ENCODE measurements around the gene NRCAM.
A peak's percentile ranks its signal among the peaks of the same experiment; 100 is the strongest.
"Not testable (repeated sequence)": the region's sequence is repeated elsewhere in the genome, so short reads cannot be mapped to it uniquely, and the experiment has no call there.

Gene NRCAM

DNA sequence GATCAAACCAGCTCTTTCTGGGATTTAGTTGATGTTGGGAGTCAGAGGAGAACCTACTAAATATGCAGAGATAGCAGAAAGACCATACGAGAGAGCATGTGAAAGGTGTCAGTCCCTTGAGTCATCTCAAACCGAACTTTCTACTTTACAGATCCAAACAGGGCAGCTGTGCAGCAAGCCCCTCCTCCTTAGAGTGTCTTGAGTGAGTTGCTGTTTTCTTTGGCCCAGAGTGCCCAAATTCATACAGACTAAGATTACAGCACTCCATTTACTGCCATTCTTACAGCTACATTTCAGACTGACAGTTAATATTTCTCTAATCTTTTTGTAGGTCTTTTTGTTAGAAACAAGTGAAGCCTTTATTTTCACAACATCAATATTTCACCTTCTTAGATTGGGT lies 53.4 kb downstream of the NRCAM start:
- DNase-seq (ENCODE audit: low spot score) = no peak

GRCh38 chr7:108396080-108396479 lies 60.2 kb downstream of the NRCAM start:
- no peak for DNase-seq (ENCODE audit: low spot score)

GRCh38 chr7:108395426-108395825 lies 60.8 kb downstream of the NRCAM start:
- DNase-seq (ENCODE audit: low spot score) = no peak

DNA sequence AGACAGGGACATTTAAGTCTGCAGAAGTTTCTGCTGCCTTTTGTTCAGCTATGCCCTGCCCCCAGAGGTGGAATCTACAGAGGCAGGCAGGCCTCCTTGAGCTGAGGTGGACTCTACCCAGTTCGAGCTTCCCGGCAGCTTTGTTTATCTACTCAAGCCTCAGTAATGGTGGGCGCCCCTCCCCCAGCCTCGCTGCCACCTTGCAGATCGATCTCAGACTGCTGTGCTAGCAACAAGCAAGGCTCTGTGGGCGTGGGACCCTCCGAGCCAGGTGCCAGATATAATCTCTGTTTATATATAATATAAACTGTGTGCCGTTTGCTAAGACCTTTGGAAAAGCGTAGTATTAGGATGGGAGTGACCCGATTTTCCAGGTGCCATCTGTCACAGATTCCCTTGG lies 63.1 kb downstream of the NRCAM start:
- DNase-seq (ENCODE audit: low spot score) = not testable (repeated sequence)

DNA sequence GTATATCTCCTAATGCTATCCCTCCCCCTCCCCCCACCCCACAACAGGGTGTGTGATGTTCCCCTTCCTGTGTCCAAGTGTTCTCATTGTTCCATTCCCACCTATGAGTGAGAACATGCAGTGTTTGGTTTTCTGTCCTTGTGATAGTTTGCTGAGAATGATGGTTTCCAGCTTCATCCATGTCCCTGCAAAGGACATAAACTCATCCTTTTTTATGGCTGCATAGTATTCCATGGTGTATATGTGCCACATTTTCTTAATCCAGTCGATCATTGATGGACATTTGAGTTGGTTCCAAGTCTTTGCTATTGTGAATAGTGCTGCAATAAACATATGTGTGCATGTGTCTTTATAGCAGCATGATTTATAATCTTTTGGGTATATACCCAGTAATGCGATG lies 68.5 kb downstream of the NRCAM start:
- not testable (repeated sequence) for DNase-seq (ENCODE audit: low spot score)

DNA sequence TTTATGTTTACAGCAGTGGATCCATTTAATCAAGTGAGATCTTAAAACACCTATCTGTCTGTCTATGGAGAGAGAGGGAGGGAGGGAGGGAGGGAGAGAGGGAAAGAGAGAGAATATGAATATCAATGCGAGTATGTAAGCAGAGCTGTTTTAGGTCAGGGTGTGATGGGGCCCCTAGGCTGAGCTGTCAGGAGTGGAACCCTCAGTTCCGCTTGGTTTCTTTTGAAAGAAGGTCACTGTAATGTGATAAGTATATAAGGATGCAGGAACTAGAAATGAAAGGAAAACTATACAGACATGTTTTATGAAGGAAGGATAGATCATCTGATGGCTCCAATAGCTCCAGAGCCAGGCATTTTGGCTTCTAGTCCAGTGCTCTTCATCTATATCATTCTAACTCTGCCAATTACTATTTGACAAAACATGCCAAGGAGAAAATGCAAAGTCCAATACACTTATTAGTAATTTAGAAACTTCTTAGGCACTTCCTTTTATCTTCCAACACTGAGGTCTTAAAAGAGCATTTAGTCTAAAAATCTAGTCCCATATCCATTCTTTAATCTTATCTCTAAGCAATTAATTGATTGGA lies 70.3 kb downstream of the NRCAM start:
- no peak for DNase-seq (ENCODE audit: low spot score)

- no peak for DNase-seq (ENCODE audit: low spot score)
Measured at GRCh38 chr7:108384716-108385483, 71.3 kb downstream of the NRCAM start.

- no peak for DNase-seq (ENCODE audit: low spot score)
Measured at GRCh38 chr7:108382932-108383331, 73.3 kb downstream of the NRCAM start.

DNA sequence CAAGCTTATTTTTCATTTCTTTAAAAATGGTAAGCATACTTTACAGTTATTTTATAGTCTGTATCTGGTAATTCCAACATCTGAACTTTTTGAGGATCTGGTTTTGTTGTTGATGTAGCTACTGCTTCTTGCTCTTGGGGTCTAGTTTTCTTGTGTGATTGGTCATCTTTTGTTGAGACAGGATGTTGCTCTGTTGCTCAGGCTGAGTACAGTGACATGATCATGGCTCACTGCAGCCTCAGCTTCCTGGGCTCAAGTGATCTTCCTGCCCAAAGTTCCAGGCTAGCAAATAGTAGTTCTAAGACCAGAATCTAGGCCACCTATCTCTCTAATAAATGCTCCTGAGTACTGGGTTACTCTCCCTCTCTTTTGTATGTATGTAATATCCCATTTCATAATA lies 75.7 kb downstream of the NRCAM start:
- DNase-seq (ENCODE audit: low spot score) = peak; percentile 66

DNA sequence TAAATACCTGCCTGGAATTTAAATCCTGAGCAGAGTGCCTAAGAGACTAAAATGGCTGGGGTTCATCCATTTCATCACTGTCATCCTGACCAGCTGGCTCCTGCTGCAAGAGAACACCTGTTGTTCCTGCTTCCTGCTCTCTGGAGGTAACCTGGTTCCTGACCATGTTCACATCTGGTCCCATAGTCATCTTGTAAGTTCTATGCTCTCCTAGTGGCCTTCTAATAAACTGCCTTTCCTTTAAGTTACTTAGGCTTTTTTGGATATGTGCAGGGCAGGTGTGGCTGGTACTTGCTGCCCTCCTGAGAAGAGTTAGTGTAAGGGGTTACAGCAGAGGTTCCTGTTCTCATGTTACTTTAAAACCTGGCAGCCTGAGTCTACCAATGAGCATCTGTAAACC lies 80.0 kb downstream of the NRCAM start:
- no peak for DNase-seq (ENCODE audit: low spot score)

- DNase-seq (ENCODE audit: low spot score) = no peak
Measured at GRCh38 chr7:108375668-108376067, 80.6 kb downstream of the NRCAM start.

GRCh38 chr7:108374899-108375298 lies 81.3 kb downstream of the NRCAM start:
- DNase-seq (ENCODE audit: low spot score) = no peak

DNA sequence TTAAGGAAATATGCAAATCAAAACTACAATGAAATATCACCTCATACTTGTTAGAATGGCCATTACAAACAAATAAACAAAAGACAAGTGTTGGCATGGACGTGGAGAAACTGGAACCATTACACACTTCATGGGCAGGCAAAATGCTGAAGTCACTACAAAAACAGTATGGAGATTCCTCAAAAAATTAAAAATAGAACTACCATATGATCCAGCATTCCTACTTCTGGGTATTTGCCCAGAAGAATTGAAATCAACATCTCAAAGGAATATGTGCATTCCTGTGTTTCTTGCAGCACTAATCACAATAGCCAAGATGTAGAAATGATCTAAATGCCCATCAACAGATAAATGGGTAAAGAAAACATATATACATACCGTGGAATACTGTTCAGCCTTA lies 83.6 kb downstream of the NRCAM start:
- DNase-seq (ENCODE audit: low spot score) = no peak

DNA sequence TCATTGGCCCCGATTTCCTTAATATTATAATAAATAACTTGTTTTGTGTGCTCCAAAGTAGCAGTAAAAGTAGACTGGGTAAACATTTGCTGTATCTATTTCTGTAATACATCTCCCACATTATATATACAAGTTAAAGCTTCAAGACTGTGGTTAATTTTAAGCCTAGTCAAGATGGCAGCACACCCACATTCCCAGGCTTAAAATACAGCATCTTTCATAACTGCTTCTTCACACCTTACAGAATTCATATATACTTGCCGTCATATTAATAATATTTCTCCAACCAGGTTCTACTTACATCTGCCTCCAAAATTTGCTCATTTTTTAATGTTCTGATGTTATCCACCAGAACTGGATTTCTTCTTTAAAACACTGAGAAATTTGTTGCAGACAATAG lies 85.6 kb downstream of the NRCAM start:
- DNase-seq (ENCODE audit: low spot score) = no peak

DNA sequence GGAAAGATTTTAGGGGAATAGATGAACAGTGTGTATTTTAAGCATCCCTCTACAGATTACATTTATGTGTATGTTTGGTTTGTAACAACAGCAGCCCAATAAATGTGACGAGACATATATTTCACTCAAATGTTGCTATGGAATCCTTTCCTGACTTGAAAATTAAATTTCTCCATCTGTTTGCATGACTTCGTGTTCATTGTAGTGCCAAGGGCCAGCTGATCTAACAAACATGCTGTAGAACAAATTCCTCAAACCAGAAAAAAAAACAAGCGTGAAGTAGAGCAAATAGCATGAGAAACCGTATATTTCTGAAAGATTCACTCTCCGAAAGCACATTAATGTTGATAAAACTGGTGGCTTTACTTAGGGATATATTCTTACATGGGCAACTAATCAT lies 87.8 kb downstream of the NRCAM start:
- no peak for DNase-seq (ENCODE audit: low spot score)

DNA sequence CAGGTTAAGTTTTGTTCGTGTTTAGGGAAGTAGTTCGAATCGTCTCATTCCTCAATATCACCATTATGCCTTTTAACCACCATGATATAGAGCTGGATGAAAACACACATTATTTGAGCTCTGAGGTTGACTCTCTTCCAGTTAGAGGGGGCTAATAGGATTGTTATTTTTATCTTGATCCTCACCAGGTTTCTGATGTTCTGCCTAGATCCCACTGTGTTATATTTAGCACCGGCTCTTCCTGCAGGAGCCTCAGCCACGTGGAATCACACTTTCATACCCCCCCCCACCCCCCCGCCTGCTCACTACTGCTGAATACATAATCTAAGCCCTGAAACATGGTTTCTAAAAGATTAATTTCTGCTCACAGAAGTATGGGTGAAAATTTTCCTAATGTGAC lies 88.3 kb downstream of the NRCAM start:
- no peak for DNase-seq (ENCODE audit: low spot score)

- no peak for DNase-seq (ENCODE audit: low spot score)
Measured at GRCh38 chr7:108367314-108367713, 88.9 kb downstream of the NRCAM start.

DNA sequence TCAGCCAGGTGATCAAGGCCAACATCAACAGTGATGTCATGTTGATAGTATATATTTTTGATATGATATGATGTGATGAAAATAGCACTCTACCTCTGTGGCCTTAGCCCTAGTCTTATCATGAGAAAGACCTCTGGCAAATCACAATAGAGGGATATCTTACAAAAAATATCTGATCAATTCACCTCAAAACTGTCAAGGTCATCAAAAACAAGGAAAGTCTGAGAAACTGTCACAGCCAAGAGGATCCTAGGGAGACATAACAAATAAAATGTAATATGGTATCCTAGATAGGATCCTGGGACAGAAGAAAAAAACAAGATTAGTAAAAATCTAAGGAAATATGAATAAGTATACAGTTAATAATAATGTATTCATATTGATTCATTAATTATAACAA lies 92.6 kb downstream of the NRCAM start:
- no peak for DNase-seq (ENCODE audit: low spot score)

DNA sequence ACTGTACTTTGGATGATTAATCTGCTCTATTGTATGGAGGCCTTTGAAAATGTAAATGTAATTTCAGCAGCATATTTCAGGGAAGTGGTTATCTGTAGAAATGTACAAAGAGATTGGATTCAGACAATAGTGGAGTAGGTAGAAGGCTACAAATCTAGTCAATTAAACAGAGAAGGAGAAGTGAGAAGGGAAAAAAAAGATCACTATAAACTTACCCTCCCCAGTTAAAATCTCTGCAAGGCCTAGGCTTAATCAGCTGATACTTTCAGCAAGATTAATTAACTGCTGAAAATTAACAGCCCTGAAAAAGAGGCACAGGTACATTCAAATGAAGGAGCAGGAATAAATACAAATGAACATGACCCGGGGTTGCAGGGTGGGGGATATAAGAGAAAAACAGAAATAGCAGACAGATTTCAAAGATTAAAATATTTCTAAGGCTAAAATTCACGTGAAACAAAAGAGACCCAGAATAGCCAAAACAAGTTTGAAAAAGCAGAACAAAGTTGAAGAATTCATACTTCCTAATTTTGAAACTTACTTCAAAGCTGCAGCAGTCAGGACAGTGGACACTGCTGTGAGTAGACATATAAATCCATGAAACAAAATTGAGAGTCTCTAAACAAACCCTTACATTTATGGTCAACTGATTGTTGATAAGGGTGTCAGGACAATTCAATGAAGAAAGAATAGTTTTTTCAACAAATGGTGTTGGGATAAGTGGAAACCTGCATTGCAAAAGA lies 96.0 kb downstream of the NRCAM start:
- DNase-seq (ENCODE audit: low spot score) = no peak

DNA sequence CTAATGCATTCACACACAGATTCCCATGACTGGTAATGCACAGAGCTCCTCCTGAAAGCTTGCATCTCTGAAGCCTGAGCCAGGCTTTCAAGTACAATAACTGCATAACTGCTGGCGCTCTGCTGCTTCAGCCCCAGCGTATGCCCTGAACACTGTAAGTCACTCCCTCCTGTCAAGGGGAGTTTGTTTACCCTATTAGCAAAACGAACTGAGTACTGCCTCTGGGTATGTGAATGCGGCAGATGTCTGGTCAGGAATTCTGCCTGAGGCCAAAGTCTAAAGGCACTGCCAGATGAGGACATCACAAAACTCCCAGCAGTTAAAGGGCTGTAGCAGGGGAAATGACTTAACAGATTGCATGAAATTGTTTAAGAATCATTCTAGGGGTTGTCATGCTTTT lies 97.7 kb downstream of the NRCAM start:
- DNase-seq (ENCODE audit: low spot score) = no peak

GRCh38 chr7:108351729-108352131 lies 104.5 kb downstream of the NRCAM start:
- DNase-seq (ENCODE audit: low spot score) = no peak

DNA sequence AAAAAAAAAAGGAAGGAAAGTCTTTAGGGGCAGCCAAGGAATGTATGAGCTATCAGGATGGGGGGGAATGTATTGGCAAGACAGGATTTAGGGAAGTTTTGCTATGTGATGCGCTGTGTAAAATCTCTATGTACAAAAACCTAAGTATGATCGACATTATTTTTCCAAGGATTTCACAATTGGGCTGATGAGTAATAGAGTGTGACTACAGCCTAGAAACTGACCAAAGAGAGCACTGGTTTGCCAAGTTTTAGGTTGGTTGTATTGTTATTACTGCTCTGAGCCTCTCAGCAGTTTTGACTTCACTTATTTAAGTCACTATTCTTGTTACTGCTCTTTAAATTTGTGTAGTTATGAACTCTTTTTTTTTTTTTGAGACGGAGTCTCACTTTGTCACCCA lies 107.3 kb downstream of the NRCAM start:
- peak; percentile 36 for DNase-seq (ENCODE audit: low spot score)

DNA sequence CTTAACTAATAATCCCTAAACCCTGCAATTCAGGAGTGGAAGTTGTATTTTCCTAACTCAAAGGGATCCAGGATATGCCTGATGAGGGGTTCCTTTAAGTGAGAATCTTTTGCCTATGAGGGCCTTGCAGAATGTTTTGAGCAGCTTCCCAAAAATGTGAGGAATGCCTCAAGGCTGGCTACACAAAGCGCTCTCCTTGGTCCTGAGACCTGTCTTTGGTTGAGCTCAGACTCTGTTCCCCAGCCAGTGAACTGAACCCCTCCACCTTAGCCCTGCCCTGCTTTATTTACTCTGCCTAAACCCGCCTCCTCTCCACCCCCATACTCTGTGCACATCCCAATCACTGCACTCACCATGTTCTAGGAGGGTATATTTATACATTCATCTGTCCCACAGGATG lies 108.6 kb downstream of the NRCAM start:
- peak; percentile 68 for DNase-seq (ENCODE audit: low spot score)

Data from RKO (cell line).